ENCODE measurements around the gene GPC4.

DNA sequence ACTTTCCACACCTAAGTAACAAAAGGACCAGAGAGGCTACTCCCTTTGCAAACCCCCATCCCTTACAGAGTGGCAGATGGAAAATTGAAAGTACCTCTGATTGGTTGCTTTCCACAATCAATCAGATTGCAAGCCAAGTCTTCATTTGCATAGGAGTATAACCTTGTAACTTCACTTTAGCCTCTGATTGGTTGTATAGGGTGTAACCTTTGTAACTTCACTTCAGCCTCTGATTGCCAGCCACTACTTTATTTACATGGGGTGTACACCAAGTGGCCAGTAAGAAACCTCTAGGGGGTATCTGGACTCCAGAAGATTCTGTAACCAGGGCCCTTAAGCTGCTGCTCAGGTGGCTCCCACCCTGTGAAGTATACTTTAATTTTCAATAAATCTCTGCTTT is 48.6 kb downstream of the GPC4 start:
- TF ChIP-seq CTCF (conservative IDR thresholded peaks at IDR 0.05; ENCODE audit: low read depth, low read length): no peak
- TF ChIP-seq EZH2 (IDR thresholded peaks at IDR 0.05; ENCODE audit: borderline replicate concordance, low read depth, low read length, poor library complexity, severe bottlenecking): no peak

Measured in A673 (cell line).